Heart left ventricle (tissue), 13 donors: ENCODE data around the gene DNTT.

Source experiments
- POLR2A ChIP-seq, 2 donors: fragments of 450-650 bp; IDR thresholded peaks; one replicate each; pipeline ENCODE4 v1.6.1; 2017; ENCODE audit warnings: antibody characterized with exemption in 2 of 2, mild to moderate bottlenecking in 2 of 2, moderate library complexity in 2 of 2
- TF ChIP-seq, protein P1 (sequence below), 12 donors: fragments of 200-600 bp; sonication (generic) in 4 of 12; IDR thresholded peaks; one replicate each; pipeline versions ENCODE4 v1.5.0 to v1.8.0; 2018 to 2022; ENCODE audit warnings: antibody characterized with exemption in 12 of 12, mild to moderate bottlenecking in 5 of 12
- donor health status: ischemic (EF 13 %, LVEDD 7.1; RV severe dilation, severe dysfunction).
- donor health status: DM: no; HTN: yes; CAD: no.
- donor health status: DM: no; HTN: no; CAD: no.
- donor health status: ischemic (EF 25% LVEDD 6.9; RV normal size, moderate dysfunction).
- donor health status: ischemic (EF 25% LVEDD 5.7; RV mildly dilated, moderate dysfunction).
- donor health status: ischemic (EF 35%, LVEDD 5.7; RV mildly dilated, moderate dysfunction).
- donor health status: nonischemic (EF 11% LVEDD 7.7; RV severe dilation, severe dysfunction).
- donor health status: DM: yes; HTN: yes; CAD: no.
- donor health status: PGD.
- donor health status: ischemic (EF 29% LVEDD 5.4; RV normal size, mild dysfunction).
- donor health status: nonischemic (EF 23%, LVEDD 6.1; RV moderate dilation, normal function).

- TF ChIP-seq, protein P1, sequence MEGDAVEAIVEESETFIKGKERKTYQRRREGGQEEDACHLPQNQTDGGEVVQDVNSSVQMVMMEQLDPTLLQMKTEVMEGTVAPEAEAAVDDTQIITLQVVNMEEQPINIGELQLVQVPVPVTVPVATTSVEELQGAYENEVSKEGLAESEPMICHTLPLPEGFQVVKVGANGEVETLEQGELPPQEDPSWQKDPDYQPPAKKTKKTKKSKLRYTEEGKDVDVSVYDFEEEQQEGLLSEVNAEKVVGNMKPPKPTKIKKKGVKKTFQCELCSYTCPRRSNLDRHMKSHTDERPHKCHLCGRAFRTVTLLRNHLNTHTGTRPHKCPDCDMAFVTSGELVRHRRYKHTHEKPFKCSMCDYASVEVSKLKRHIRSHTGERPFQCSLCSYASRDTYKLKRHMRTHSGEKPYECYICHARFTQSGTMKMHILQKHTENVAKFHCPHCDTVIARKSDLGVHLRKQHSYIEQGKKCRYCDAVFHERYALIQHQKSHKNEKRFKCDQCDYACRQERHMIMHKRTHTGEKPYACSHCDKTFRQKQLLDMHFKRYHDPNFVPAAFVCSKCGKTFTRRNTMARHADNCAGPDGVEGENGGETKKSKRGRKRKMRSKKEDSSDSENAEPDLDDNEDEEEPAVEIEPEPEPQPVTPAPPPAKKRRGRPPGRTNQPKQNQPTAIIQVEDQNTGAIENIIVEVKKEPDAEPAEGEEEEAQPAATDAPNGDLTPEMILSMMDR (IDR thresholded peaks at IDR 0.05) = no peak
- TF ChIP-seq POLR2A (IDR thresholded peaks at IDR 0.05) = no peak
Observed at GRCh38 chr10:96255549-96256333, 48.5 kb upstream of the DNTT start.
